Measurements from ENCODE around the gene KCP. TPM values are rescaled to one million over a fixed set of nuclear protein-coding genes. Genes with fewer than 3 reads are reported as not detected.

The KCP gene
- polyA plus RNA-seq, 1 donor (not counting 4 experiments of a cell fraction or from before 2014, with no cell fraction given) = not detected

GRCh38 chr7:128843938-128844621, 66.4 kb downstream of the KCP start:
- dilution Hi-C loops (cut with MboI; ENCODE audit: extremely low pct_ligation_motif_present, low sequenced_read_pairs) = no loop called here
- H3K79me2 ChIP-seq (ENCODE audit: control insufficient read depth, insufficient read depth, low read length) = no peaks in the 10 kb centered on the region
- H3K4me2 ChIP-seq (ENCODE audit: control insufficient read depth, extremely low read depth, insufficient read depth, low read depth, low read length) = no peak overlapping the region
- H3K36me3 ChIP-seq (ENCODE audit: control insufficient read depth in 2 of 2, extremely low read depth in 1 of 2, insufficient read depth in 2 of 2, low read length in 2 of 2) = no peaks in the 10 kb centered on the region
- TF ChIP-seq EZH2 (IDR thresholded peaks at IDR 0.05; ENCODE audit: low read length) (no peak), CTCF (optimal IDR thresholded peaks at IDR 0.05 in 1 of 3, IDR thresholded peaks at IDR 0.05 in 1 of 3, conservative IDR thresholded peaks at IDR 0.05 in 1 of 3; ENCODE audit: extremely low read depth in 1 of 3, insufficient read depth in 2 of 3, low read length in 3 of 3) (no peak)
- H4K20me1 ChIP-seq (ENCODE audit: control insufficient read depth, extremely low read depth, insufficient read depth, low read length) = no peaks in the 10 kb centered on the region
- H3K9me1 ChIP-seq (ENCODE audit: control insufficient read depth, extremely low read depth, insufficient read depth, low read length) = no peaks in the 10 kb centered on the region
- H3K27ac ChIP-seq (ENCODE audit: control insufficient read depth, insufficient read depth, low read length) = no peak overlapping the region
- no peaks in the 10 kb centered on the region for H3K9me3 ChIP-seq (ENCODE audit: control insufficient read depth, low read depth, low read length)
- no peak overlapping the region for H2AFZ ChIP-seq (ENCODE audit: control insufficient read depth, low read length)
- FAIRE-seq (no peak), DNase-seq (ENCODE audit: low read depth, low spot score) (no peak)
- H3K4me3 ChIP-seq (ENCODE audit: control insufficient read depth in 2 of 3, extremely low read depth in 1 of 3, insufficient read depth in 2 of 3, low read depth in 1 of 3, low read length in 3 of 3) = no peak overlapping the region
- no peak overlapping the region for H3K9ac ChIP-seq (ENCODE audit: control insufficient read depth, extremely low read depth, insufficient read depth, low read length)
- H3K4me1 ChIP-seq (ENCODE audit: control insufficient read depth, extremely low read depth, insufficient read depth, low read length) = no peaks in the 10 kb centered on the region
- H3K27me3 ChIP-seq (ENCODE audit: control insufficient read depth, extremely low read depth, insufficient read depth, low read length) = no peaks in the 10 kb centered on the region

- no peaks in the 10 kb centered on the region for H4K20me1 ChIP-seq (ENCODE audit: control insufficient read depth, extremely low read depth, insufficient read depth, low read length)
- H3K9me3 ChIP-seq (ENCODE audit: control insufficient read depth, low read depth, low read length) = no peaks in the 10 kb centered on the region
- FAIRE-seq (no peak), DNase-seq (ENCODE audit: low read depth, low spot score) (no peak)
- TF ChIP-seq EZH2 (IDR thresholded peaks at IDR 0.05; ENCODE audit: low read length) = no peak
- no peak for TF ChIP-seq CTCF (optimal IDR thresholded peaks at IDR 0.05 in 1 of 3, IDR thresholded peaks at IDR 0.05 in 1 of 3, conservative IDR thresholded peaks at IDR 0.05 in 1 of 3; ENCODE audit: extremely low read depth in 1 of 3, insufficient read depth in 2 of 3, low read length in 3 of 3)
- H3K27ac ChIP-seq (ENCODE audit: control insufficient read depth, insufficient read depth, low read length) = no peak overlapping the region
- H3K9me1 ChIP-seq (ENCODE audit: control insufficient read depth, extremely low read depth, insufficient read depth, low read length) = no peaks in the 10 kb centered on the region
- no peaks in the 10 kb centered on the region for H3K79me2 ChIP-seq (ENCODE audit: control insufficient read depth, insufficient read depth, low read length)
- H3K27me3 ChIP-seq (ENCODE audit: control insufficient read depth, extremely low read depth, insufficient read depth, low read length) = no peaks in the 10 kb centered on the region
- no peak overlapping the region for H3K9ac ChIP-seq (ENCODE audit: control insufficient read depth, extremely low read depth, insufficient read depth, low read length)
- H3K4me2 ChIP-seq (ENCODE audit: control insufficient read depth, extremely low read depth, insufficient read depth, low read depth, low read length) = no peak overlapping the region
- H3K4me1 ChIP-seq (ENCODE audit: control insufficient read depth, extremely low read depth, insufficient read depth, low read length) = no peaks in the 10 kb centered on the region
- no peak overlapping the region for H3K4me3 ChIP-seq (ENCODE audit: control insufficient read depth in 2 of 3, extremely low read depth in 1 of 3, insufficient read depth in 2 of 3, low read depth in 1 of 3, low read length in 3 of 3)
- dilution Hi-C loops (cut with MboI; ENCODE audit: extremely low pct_ligation_motif_present, low sequenced_read_pairs) = no loop called here
- no peak overlapping the region for H2AFZ ChIP-seq (ENCODE audit: control insufficient read depth, low read length)
- no peaks in the 10 kb centered on the region for H3K36me3 ChIP-seq (ENCODE audit: control insufficient read depth in 2 of 2, extremely low read depth in 1 of 2, insufficient read depth in 2 of 2, low read length in 2 of 2)
These were observed 67.6 kb downstream of the KCP start for GRCh38 chr7:128842674-128843641.

Measured in keratinocyte (primary cell).